Muscle of leg (tissue), 11 donors: ENCODE data around the gene SNORC. TPM values are rescaled to one million over a fixed set of nuclear protein-coding genes. Genes with fewer than 3 reads are reported as not detected.

Experiments
- DNase-seq: peaks from one replicate; pipeline ENCODE4 v3.0.0; 2013
- H3K27ac ChIP-seq: one replicate; pipeline ENCODE4 v1.5.1; 2013; ENCODE audit warnings: mild to moderate bottlenecking, low read length, control low read depth
- H3K27me3 ChIP-seq: one replicate; pipeline ENCODE4 v1.6.1; 2013; ENCODE audit warnings: low read length; ENCODE audit not compliant: control insufficient read depth, insufficient read depth
- H3K36me3 ChIP-seq: one replicate; pipeline ENCODE4 v1.6.1; 2013; ENCODE audit warnings: low read length; ENCODE audit not compliant: control insufficient read depth, insufficient read depth
- H3K4me1 ChIP-seq: one replicate; pipeline ENCODE4 v1.6.1; 2013; ENCODE audit warnings: low read length; ENCODE audit not compliant: control insufficient read depth, insufficient read depth
- H3K4me3 ChIP-seq: one replicate; pipeline ENCODE4 v1.5.1; 2013; ENCODE audit warnings: low read length, control low read depth
- H3K9me3 ChIP-seq: replicated peaks from 2 replicates; pipeline ENCODE4 v1.6.1; 2013; ENCODE audit warnings: low read depth, low read length; ENCODE audit not compliant: control insufficient read depth
- WGBS: methylation state at CpG from one replicate; pipeline ENCODE4 v1.1.5; 2013; ENCODE audit warnings: missing lambda C conversion rate; ENCODE audit not compliant: insufficient coverage; 5-methylcytosine and 5-hydroxymethylcytosine counted together
- polyA plus RNA-seq, 8 donors: library from polyadenylated mRNA; unstranded; fragments of 120-200 nt; gene quantifications; one replicate each; pipeline versions ENCODE4 v1.2.1 to v1.2.3, GENCODE V29; 2013; ENCODE audit warnings: inconsistent platforms in 1 of 8, low replicate concordance in 1 of 8; ENCODE audit not compliant: insufficient read length in 8 of 8, insufficient read depth in 1 of 8
- total RNA-seq: library from RNA; stranded (reverse); fragments of 120-200 nt; gene quantifications from one replicate; pipeline ENCODE4 v1.2.4, GENCODE V29; 2013

SNORC gene
- total and polyA plus RNA-seq, 9 donors = 0.56 to 2.3 (median 1.5) TPM

DNA sequence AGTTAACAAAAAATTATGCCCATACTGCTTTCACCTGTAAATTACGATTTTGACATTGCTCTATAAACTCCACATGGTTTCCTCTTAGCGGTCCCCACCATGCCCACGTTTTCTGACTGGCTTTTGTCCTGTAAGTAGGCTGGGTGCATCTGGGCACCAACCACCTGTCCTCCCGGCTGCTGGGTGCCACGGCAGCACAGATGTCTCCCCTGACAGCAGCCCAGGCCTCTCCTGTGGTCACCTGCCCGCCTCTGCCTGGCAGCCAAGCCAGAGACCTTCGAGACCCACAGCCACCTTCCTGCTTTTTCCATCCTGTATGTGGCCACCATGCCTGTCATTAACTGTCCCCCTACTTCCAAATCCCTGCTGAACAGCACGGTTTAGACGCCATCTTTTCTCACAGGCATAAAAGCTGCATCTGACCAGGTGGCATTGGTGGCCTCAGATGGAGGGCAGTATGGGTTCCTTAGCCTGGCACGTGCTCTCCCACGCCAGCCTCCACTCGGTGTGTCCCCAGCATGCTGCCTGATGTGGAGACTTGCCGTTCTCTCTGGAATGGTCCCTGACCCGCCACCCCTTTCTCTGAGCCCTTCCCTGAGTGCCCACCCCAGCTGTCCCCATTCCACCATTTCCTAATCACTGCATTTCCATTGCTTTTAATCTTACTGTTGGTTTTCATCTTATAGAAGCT, 18.9 kb downstream of the SNORC start:
- Histone ChIP-seq H3K27ac (no peak overlapping the region), H3K27me3 (peaks cover 10% of the 10 kb centered on the region), H3K36me3 (no peaks in the 10 kb centered on the region), H3K4me1 (peaks cover 15% of the 10 kb centered on the region), H3K4me3 (no peak overlapping the region), H3K9me3 (no peaks in the 10 kb centered on the region)
- no peak for DNase-seq
- 84% methylated on average over 10 of the region's 14 CpGs for WGBS

DNA sequence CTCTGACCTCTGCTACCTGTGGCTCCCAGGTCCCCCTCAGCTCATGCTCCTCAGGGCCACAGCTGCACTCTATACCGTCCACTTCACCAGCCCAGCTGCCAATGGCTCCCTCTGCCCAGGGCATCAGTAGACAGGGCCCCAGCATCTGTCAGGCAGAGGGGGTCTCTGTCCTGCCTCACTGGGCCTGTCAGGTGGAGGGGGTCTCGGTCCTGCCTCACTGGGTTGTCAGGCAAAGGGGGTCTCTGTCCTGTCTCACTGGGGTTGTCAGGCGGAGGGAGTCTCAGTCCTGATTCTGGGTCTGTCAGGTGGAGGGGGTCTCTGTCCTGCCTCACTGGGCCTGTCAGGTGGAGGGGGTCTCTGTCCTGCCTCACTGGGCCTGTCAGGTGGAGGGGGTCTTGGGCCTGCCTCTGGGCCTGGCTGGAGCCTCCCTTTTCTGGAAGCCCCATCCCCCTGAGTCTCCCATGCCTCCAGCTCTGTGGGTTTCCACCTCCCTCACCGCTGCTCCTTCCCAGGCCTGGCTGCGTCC, 19.9 kb downstream of the SNORC start:
- WGBS = 75% methylated on average over 5 of the region's 5 CpGs
- peaks cover 10% of the 10 kb centered on the region for H3K27me3 ChIP-seq
- no peaks in the 10 kb centered on the region for H3K36me3 ChIP-seq

DNA sequence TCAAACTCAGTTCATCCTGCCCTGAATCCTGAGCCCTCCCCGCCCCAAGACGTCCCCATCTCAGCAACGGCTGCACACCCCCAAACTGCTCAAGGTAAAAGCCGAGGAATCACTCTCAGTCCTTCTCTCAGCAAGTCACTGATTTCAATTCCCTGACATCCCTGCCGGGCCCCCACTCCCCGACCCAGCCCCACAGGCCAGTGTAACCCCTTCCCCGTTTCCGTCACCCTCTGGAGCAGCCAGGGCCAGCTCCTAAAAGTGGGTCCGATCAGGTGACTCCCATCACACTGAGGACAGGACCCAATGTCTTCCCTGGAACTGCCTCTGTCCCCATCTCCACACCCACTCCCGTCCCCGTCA, 20.5 kb downstream of the SNORC start:
- Histone ChIP-seq H3K27ac (no peak overlapping the region), H3K9me3 (no peaks in the 10 kb centered on the region), H3K27me3 (peaks cover 7% of the 10 kb centered on the region), H3K36me3 (no peaks in the 10 kb centered on the region), H3K4me3 (no peak overlapping the region), H3K4me1 (peaks cover 15% of the 10 kb centered on the region)
- no peak for DNase-seq
- 59% methylated on average over 11 of the region's 11 CpGs for WGBS

More for the DNA sequence above, 19.9 kb downstream of the SNORC start:
- Histone ChIP-seq H3K4me3 (no peak overlapping the region), H3K9me3 (no peaks in the 10 kb centered on the region), H3K4me1 (peaks cover 15% of the 10 kb centered on the region), H3K27ac (no peak overlapping the region)
- DNase-seq = no peak

DNA sequence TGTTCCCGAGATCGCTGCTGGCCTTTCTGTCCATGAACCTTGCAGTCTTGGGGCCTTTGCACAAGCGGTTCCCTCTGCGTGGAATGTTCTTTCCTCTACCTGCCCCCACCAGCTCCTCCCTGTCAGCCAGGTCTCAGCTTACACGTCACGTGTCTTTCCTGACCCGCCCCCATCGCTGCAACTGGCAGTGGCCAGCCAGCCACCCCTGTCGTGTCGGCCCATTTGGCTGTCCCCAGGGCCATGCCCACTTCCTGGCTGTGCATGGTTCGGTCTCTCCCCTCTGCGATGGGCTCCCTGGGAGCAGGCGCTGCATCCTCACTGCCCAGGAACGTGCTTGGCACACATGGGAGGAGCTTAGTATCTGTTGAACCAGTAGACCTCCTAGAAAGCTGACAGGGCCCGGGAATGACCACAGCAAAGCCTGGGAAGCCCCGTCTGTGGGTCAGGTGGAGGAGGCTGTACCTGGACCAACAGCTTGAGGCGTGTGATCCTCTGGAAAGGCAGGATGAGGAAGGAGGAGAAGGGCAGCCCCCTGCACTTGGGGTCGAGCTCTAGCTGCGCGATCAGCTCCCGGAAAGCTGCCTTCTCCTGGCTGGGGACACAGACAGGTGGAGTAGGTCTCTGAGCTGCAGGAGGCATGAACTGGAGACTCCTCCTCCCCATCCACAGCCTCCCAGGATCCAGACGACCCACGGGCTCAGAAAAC, 21.0 kb downstream of the SNORC start:
- 22% methylated on average over 17 of the region's 23 CpGs for WGBS
- Histone ChIP-seq H3K9me3 (no peaks in the 10 kb centered on the region), H3K27me3 (peaks cover 6% of the 10 kb centered on the region), H3K4me3 (no peak overlapping the region), H3K27ac (no peak overlapping the region), H3K4me1 (peaks cover 15% of the 10 kb centered on the region), H3K36me3 (no peaks in the 10 kb centered on the region)
- no peak for DNase-seq

DNA sequence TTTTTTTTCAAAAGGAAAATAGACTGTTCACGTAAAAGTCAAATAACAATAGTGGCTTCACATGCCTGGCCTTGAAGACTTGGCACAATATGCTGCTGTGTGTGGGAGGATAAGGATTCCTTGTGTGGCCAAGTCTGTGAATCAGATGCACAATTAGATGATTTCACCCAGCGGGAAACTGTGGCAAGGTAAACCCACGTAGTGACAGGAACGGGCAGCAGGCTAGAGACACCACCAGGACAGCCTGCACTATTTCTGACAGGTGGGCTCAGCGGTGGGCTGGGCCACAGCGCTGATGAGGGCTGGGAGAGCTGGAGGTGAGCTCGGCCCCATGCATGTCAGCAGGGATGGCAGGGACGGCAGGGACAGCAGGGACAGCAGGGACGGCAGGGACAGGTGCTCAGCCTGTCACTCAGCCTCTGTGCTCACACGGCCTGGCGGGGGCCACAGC, 21.6 kb downstream of the SNORC start:
- Histone ChIP-seq H3K4me3 (no peak overlapping the region), H3K27me3 (peaks cover 6% of the 10 kb centered on the region), H3K36me3 (no peaks in the 10 kb centered on the region), H3K4me1 (peaks cover 15% of the 10 kb centered on the region), H3K27ac (no peak overlapping the region), H3K9me3 (no peaks in the 10 kb centered on the region)
- no peak for DNase-seq
- 63% methylated on average over 10 of the region's 11 CpGs for WGBS

DNA sequence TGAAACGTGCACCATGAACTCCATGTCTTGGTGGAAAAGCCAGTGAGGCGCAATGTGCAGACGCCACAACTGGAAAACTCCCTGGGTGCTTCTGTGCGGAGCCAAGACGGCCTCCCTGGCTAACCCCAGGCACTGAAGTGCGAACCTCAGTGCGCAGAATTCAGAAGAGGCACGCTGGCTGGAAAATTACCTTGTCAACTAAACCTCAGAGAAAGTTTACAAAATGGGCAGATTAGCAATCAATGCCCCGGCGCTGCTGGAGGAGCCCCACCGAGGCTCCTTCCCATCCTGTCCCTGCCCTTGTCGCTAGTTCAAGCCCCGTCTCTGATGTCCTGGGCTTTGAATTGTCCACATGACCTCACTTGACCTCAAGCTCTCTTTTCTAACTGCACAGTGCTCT, 22.2 kb downstream of the SNORC start:
- no peaks in the 10 kb centered on the region for H3K36me3 ChIP-seq
- no peak overlapping the region for H3K27ac ChIP-seq
- H3K4me1 ChIP-seq = peaks cover 15% of the 10 kb centered on the region
- WGBS = 90% methylated on average over 13 of the region's 13 CpGs
- H3K9me3 ChIP-seq = no peaks in the 10 kb centered on the region
- no peak for DNase-seq
- H3K27me3 ChIP-seq = peaks cover 4% of the 10 kb centered on the region
- H3K4me3 ChIP-seq = no peak overlapping the region

DNA sequence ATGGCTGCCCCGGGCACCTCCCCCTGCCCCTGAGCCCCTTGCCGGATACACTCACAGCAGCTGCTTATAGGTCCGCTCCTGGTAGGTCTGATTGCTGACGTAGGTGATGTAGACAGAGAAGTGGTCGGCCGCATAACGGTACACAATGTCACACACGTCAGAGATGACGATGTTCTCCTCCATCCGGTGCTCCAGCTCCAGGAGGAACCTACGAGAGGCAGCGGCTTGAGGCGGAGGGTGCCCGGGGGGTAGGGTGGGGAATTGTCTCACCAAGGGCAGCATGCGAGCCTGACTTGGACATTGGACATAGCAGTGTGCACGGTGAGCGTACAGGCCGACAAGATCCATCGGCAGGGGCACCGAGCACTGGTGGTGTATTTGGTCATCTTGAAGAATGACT, 22.8 kb downstream of the SNORC start:
- DNase-seq = no peak
- no peaks in the 10 kb centered on the region for H3K9me3 ChIP-seq
- H3K4me3 ChIP-seq = no peak overlapping the region
- H3K27me3 ChIP-seq = peaks cover 4% of the 10 kb centered on the region
- no peak overlapping the region for H3K27ac ChIP-seq
- no peaks in the 10 kb centered on the region for H3K36me3 ChIP-seq
- WGBS = 91% methylated on average over 20 of the region's 20 CpGs
- H3K4me1 ChIP-seq = peaks cover 15% of the 10 kb centered on the region

DNA sequence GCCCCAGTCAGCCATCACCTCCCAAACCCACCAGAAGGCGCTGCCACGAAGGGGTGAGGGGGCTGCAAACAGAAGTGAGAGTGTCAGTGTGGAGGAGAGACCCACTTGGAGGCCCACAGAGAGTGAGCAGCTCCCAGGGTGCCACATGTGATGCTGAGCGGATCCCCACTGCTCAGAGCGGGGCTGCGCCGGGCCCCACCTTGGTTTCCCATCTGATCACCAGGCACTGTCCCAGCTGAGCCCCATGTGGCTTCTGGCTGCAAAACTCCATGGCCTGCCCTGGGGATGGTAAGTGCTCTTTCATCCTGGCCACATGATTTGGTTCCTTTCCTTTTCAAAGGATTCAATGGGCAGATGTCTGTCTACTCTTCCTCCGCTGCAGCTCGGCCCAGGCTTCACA, 23.8 kb downstream of the SNORC start:
- no peak overlapping the region for H3K4me3 ChIP-seq
- H3K4me1 ChIP-seq = peaks cover 15% of the 10 kb centered on the region
- H3K27ac ChIP-seq = no peak overlapping the region
- H3K27me3 ChIP-seq = peaks cover 4% of the 10 kb centered on the region
- H3K9me3 ChIP-seq = no peaks in the 10 kb centered on the region
- 78% methylated on average over 6 of the region's 8 CpGs for WGBS
- no peak for DNase-seq
- H3K36me3 ChIP-seq = no peaks in the 10 kb centered on the region

DNA sequence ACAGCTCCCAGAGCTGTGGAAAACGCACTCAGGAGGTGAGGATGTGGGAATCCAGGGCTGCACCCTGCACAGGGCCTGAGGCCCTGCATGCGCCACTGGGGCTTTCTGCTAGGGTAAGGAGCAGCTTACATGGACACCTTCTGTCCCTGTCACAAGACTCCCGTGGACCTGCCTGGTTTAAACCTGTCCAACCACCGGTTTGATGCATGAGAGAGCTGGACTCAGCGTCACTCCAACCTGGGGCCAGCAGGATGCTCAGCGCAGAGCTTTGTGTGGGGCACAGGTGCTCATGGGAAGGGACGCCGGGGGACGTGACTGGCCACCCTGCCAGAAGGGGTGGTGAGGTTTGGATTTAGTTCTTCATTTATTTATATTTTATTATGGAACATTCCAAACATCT, 24.2 kb downstream of the SNORC start:
- H3K27ac ChIP-seq = no peak overlapping the region
- H3K27me3 ChIP-seq = peaks cover 4% of the 10 kb centered on the region
- DNase-seq = no peak
- WGBS = 90% methylated on average over 4 of the region's 9 CpGs
- peaks cover 15% of the 10 kb centered on the region for H3K4me1 ChIP-seq
- no peaks in the 10 kb centered on the region for H3K36me3 ChIP-seq
- H3K4me3 ChIP-seq = no peak overlapping the region
- no peaks in the 10 kb centered on the region for H3K9me3 ChIP-seq

DNA sequence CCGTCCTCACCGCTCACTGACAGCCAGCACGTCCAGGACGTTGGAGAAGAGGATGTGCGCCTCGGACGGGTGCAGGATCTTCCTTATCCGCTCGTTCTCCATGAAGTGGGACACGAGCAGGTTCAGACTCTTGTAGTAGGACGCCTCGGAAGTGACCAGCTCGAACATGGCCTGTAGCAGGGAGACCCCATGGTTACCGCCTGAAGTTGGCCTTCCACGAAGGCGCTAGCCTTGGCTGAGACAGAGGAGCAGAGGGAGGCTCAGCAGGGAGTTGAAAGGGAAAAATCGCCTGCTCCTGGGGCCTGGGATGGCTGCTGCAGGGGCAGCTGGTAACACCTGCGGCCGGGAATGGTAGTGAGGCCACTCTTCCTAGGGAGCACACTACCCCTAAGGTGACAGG, 24.7 kb downstream of the SNORC start:
- H3K4me1 ChIP-seq = peaks cover 15% of the 10 kb centered on the region
- no peaks in the 10 kb centered on the region for H3K36me3 ChIP-seq
- H3K27me3 ChIP-seq = peaks cover 4% of the 10 kb centered on the region
- no peak overlapping the region for H3K4me3 ChIP-seq
- DNase-seq = no peak
- 79% methylated on average over 19 of the region's 19 CpGs for WGBS
- no peak overlapping the region for H3K27ac ChIP-seq
- no peaks in the 10 kb centered on the region for H3K9me3 ChIP-seq
